ENCODE results near the gene IPMK.

DNA sequence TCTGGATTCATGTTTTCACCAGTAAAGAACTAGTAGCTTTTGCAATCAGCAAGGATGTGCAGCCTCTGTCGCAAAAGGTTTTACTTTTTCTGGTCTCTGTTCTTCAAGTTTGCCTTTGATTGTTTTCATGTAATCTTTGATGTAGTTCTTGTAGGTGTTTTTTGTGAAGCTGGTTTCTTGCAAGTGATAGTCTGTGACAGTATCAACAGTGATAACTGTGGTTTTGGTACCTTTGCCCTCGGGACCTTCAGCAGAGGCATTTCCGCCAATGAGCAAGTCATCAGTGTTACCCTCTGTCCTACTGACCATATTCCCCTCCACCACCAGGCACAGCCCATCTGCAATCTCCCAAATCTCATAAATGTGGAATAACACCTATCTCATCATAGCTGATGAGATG, 55.1 kb downstream of the IPMK start:
- no peak for TF ChIP-seq POLR2AphosphoS5 (IDR thresholded peaks at IDR 0.05)
- no peak for TF ChIP-seq CTCF (IDR thresholded peaks at IDR 0.05)
- TF ChIP-seq POLR2A (IDR thresholded peaks at IDR 0.05) = no peak
- no peak for TF ChIP-seq EP300 (IDR thresholded peaks at IDR 0.05)
